BLaER1 treated with 17β-estradiol and CSF1 and Interleukin-3, amounts not matched to agents 10 nM and 100 nM (cell line): Measurements from ENCODE around the gene SLK.

Experiments
- H3K27ac ChIP-seq, 11 experiments: shearing (Covaris generic); formaldehyde crosslinking; 2 replicates each; pipeline ENCODE4 v1.8.1; 2022
- H3K27me3 ChIP-seq, 11 experiments: shearing (Covaris generic); formaldehyde crosslinking; 2 replicates each; pipeline ENCODE4 v1.8.1; 2022
- H3K36me3 ChIP-seq, 11 experiments: shearing (Covaris generic); formaldehyde crosslinking; 2 replicates each; pipeline ENCODE4 v1.8.1; 2022
- H3K4me1 ChIP-seq, 10 experiments: shearing (Covaris generic); formaldehyde crosslinking; 2 replicates each; pipeline ENCODE4 v1.8.1; 2022
- H3K4me2 ChIP-seq, 11 experiments: shearing (Covaris generic); formaldehyde crosslinking; 2 replicates each; pipeline ENCODE4 v1.8.1; 2022
- H3K4me3 ChIP-seq, 10 experiments: shearing (Covaris generic); formaldehyde crosslinking; 2 replicates each; pipeline ENCODE4 v1.8.1; 2022
- H3K9ac ChIP-seq, 11 experiments: shearing (Covaris generic); formaldehyde crosslinking; 2 replicates each; pipeline ENCODE4 v1.8.1; 2022
- H3K9me3 ChIP-seq, 11 experiments: shearing (Covaris generic); formaldehyde crosslinking; replicated peaks in 1 of 11; 2 replicates each; pipeline ENCODE4 v1.8.1; 2022
- H4K20me1 ChIP-seq, 11 experiments: shearing (Covaris generic); formaldehyde crosslinking; 2 replicates each; pipeline ENCODE4 v1.8.1; 2022
- Cebpa-rat ChIP-seq, 11 experiments: shearing (Covaris generic); IDR thresholded peaks; 2 replicates each; pipeline ENCODE4 v1.8.1; 2022

SLK gene

GRCh38 chr10:104032144-104032775 lies 65.3 kb downstream of the SLK start:
- Histone ChIP-seq H3K9ac (no peak overlapping the region), H3K27ac (no peak overlapping the region), H4K20me1 (peaks cover 0 to 6% (median 0%) of the 10 kb centered on the region in 11 experiments; a peak in 2 of 22 replicates), H3K4me2 (no peak overlapping the region), H3K4me3 (no peak overlapping the region), H3K4me1 (no peaks in the 10 kb centered on the region), H3K36me3 (peaks cover 0 to 53% (median 36%) of the 10 kb centered on the region in 11 experiments; a peak in 16 of 22 replicates), H3K9me3 (no peaks in the 10 kb centered on the region), H3K27me3 (no peaks in the 10 kb centered on the region)
- TF ChIP-seq Cebpa-rat (IDR thresholded peaks at IDR 0.05), result no peak

- Histone ChIP-seq H3K9me3 (no peaks in the 10 kb centered on the region), H3K27ac (no peak overlapping the region), H3K4me1 (no peaks in the 10 kb centered on the region)
Observed at GRCh38 chr10:104033401-104033930, 66.5 kb downstream of the SLK start.

GRCh38 chr10:104033966-104034365 lies 67.0 kb downstream of the SLK start:
- Histone ChIP-seq H3K4me3 (no peak overlapping the region), H3K27me3 (no peaks in the 10 kb centered on the region), H3K9ac (no peak overlapping the region), H3K9me3 (no peaks in the 10 kb centered on the region), H3K36me3 (peaks cover 0 to 38% (median 24%) of the 10 kb centered on the region in 11 experiments; a peak in 10 of 22 replicates), H4K20me1 (peaks cover 0 to 6% (median 0%) of the 10 kb centered on the region in 11 experiments; a peak in 2 of 22 replicates), H3K4me1 (no peaks in the 10 kb centered on the region), H3K4me2 (no peak overlapping the region), H3K27ac (no peak overlapping the region)
- TF ChIP-seq Cebpa-rat (IDR thresholded peaks at IDR 0.05), result no peak

More at GRCh38 chr10:104033401-104033930, 66.5 kb downstream of the SLK start:
- no peak for TF ChIP-seq Cebpa-rat (IDR thresholded peaks at IDR 0.05)
- Histone ChIP-seq H4K20me1 (peaks cover 0 to 6% (median 0%) of the 10 kb centered on the region in 11 experiments; a peak in 2 of 22 replicates), H3K36me3 (peaks cover 0 to 43% (median 26%) of the 10 kb centered on the region in 11 experiments; a peak in 10 of 22 replicates), H3K9ac (no peak overlapping the region), H3K4me3 (no peak overlapping the region), H3K27me3 (no peaks in the 10 kb centered on the region), H3K4me2 (no peak overlapping the region)

GRCh38 chr10:104034401-104035193 lies 67.7 kb downstream of the SLK start:
- Histone ChIP-seq H3K4me3 (no peak overlapping the region), H3K4me1 (no peaks in the 10 kb centered on the region), H3K27ac (no peak overlapping the region), H3K36me3 (peaks cover 0 to 31% (median 18%) of the 10 kb centered on the region in 11 experiments; a peak in 10 of 22 replicates), H3K4me2 (no peak overlapping the region), H3K9me3 (no peaks in the 10 kb centered on the region), H3K27me3 (no peaks in the 10 kb centered on the region), H3K9ac (no peak overlapping the region), H4K20me1 (peaks cover 0 to 6% (median 0%) of the 10 kb centered on the region in 11 experiments; a peak in 2 of 22 replicates)
- no peak for TF ChIP-seq Cebpa-rat (IDR thresholded peaks at IDR 0.05)

- Histone ChIP-seq H3K9ac (no peak overlapping the region), H3K4me3 (no peak overlapping the region), H3K4me1 (no peaks in the 10 kb centered on the region), H3K4me2 (no peak overlapping the region), H3K27me3 (no peaks in the 10 kb centered on the region), H3K36me3 (peaks cover 0 to 24% (median 12%) of the 10 kb centered on the region in 11 experiments; a peak in 9 of 22 replicates), H3K27ac (no peak overlapping the region), H3K9me3 (no peaks in the 10 kb centered on the region), H4K20me1 (peaks cover 0 to 6% (median 0%) of the 10 kb centered on the region in 11 experiments; a peak in 2 of 22 replicates)
- no peak for TF ChIP-seq Cebpa-rat (IDR thresholded peaks at IDR 0.05)
Observed at GRCh38 chr10:104035194-104036068, 68.5 kb downstream of the SLK start.

GRCh38 chr10:104036069-104036384 lies 69.1 kb downstream of the SLK start:
- TF ChIP-seq Cebpa-rat (IDR thresholded peaks at IDR 0.05), result no peak
- H3K4me3 ChIP-seq, result no peak overlapping the region
- no peak overlapping the region for H3K4me2 ChIP-seq
- no peak overlapping the region for H3K9ac ChIP-seq
- peaks cover 0 to 6% (median 0%) of the 10 kb centered on the region in 11 experiments; a peak in 2 of 22 replicates for H4K20me1 ChIP-seq
- H3K27me3 ChIP-seq, result no peaks in the 10 kb centered on the region
- H3K4me1 ChIP-seq, result no peaks in the 10 kb centered on the region
- H3K36me3 ChIP-seq, result peaks cover 0 to 19% (median 11%) of the 10 kb centered on the region in 11 experiments; a peak in 8 of 22 replicates
- H3K27ac ChIP-seq, result no peak overlapping the region
- no peaks in the 10 kb centered on the region for H3K9me3 ChIP-seq

GRCh38 chr10:104036518-104037260 lies 69.7 kb downstream of the SLK start:
- no peak for TF ChIP-seq Cebpa-rat (IDR thresholded peaks at IDR 0.05)

More at GRCh38 chr10:104036518-104037260, 69.7 kb downstream of the SLK start:
- Histone ChIP-seq H3K27me3 (no peaks in the 10 kb centered on the region), H3K4me2 (no peak overlapping the region), H3K36me3 (peaks cover 0 to 17% (median 10%) of the 10 kb centered on the region in 11 experiments; a peak in 8 of 22 replicates), H3K9ac (no peak overlapping the region), H3K4me3 (no peak overlapping the region), H4K20me1 (peaks cover 0 to 6% (median 0%) of the 10 kb centered on the region in 11 experiments; a peak in 2 of 22 replicates), H3K9me3 (no peaks in the 10 kb centered on the region), H3K4me1 (no peaks in the 10 kb centered on the region), H3K27ac (no peak overlapping the region)
